SK-N-SH (cell line): ENCODE data around the gene PLB1. TPM values are rescaled to one million over a fixed set of nuclear protein-coding genes. Genes with fewer than 3 reads are reported as not detected.

ENCODE experiments used
- CTCF ChIA-PET: fragments of 300-600, 350-600 bp; formaldehyde crosslinking; extraction: SDS; loops from one replicate; lab custom pipeline; 2021; lab: Yijun Ruan, JAX
- POLR2A ChIA-PET: fragments of 350-600 bp; sonication (Branson Sonifier 250); formaldehyde crosslinking; extraction: SDS; loops from one replicate; lab custom pipeline; 2020; ENCODE audit warnings: antibody characterized with exemption, inconsistent platforms; lab: Yijun Ruan, JAX
- DNase-seq: peaks from one replicate; pipeline ENCODE4 v3.0.0; 2012
- H2AFZ ChIP-seq: fragments of 200-600 bp; sonication (generic); 2 replicates; pipeline ENCODE4 v1.8.1; 2016; ENCODE audit warnings: antibody characterized with exemption, mild to moderate bottlenecking, low read depth
- H3F3A ChIP-seq: fragments of 200-600 bp; sonication (generic); replicated peaks from 2 replicates; pipeline ENCODE3; 2016; ENCODE audit warnings: antibody characterized with exemption, mild to moderate bottlenecking; ENCODE audit not compliant: insufficient read depth
- H3K27ac ChIP-seq, 2 experiments: fragments of 200-500 bp in 1 of 2; fragments of 200-600 bp in 1 of 2; sonication (Bioruptor generic) in 1 of 2; sonication (generic), shearing (Covaris generic) in 1 of 2; 2 replicates each; pipeline versions ENCODE4 v1.5.1 to v1.6.1; 2014 to 2016; ENCODE audit warnings: low read depth in 2 of 2, inconsistent platforms in 1 of 2, low read length in 1 of 2, mild to moderate bottlenecking in 1 of 2, mixed read lengths in 1 of 2
- H3K27me3 ChIP-seq: fragments of 200-600 bp; sonication (generic), shearing (Covaris generic); 2 replicates; pipeline ENCODE4 v1.6.1; 2016; ENCODE audit warnings: mixed run types; ENCODE audit not compliant: insufficient read depth
- H3K36me3 ChIP-seq, 2 experiments: fragments of 200-500 bp in 1 of 2; fragments of 200-600 bp in 1 of 2; sonication (Bioruptor generic) in 1 of 2; sonication (generic) in 1 of 2; replicated peaks in 1 of 2; 2 replicates each; pipeline versions ENCODE3 to v1.5.1; 2014 to 2016; ENCODE audit warnings: low read length in 1 of 2, mild to moderate bottlenecking in 1 of 2; ENCODE audit not compliant: insufficient read depth in 2 of 2, control insufficient read depth in 1 of 2
- H3K4me1 ChIP-seq, 2 experiments: fragments of 200-500 bp in 1 of 2; fragments of 200-600 bp in 1 of 2; sonication (Bioruptor generic) in 1 of 2; sonication (generic), shearing (Covaris generic) in 1 of 2; 2 replicates each; pipeline versions ENCODE4 v1.5.1 to v1.6.1; 2014 to 2016; ENCODE audit warnings: low read depth in 1 of 2, low read length in 1 of 2, mixed run types in 1 of 2; ENCODE audit not compliant: insufficient read depth in 2 of 2, control insufficient read depth in 1 of 2
- H3K4me2 ChIP-seq: fragments of 200-600 bp; sonication (generic), shearing (Covaris generic); 2 replicates; pipeline ENCODE4 v1.6.1; 2017; ENCODE audit warnings: mixed run types
- H3K4me3 ChIP-seq, 2 experiments: fragments of 200-500 bp in 1 of 2; fragments of 200-600 bp in 1 of 2; sonication (Bioruptor generic) in 1 of 2; sonication (generic), shearing (Covaris generic) in 1 of 2; 2 replicates each; pipeline versions ENCODE4 v1.5.1 to v1.8.1; 2014 to 2016; ENCODE audit warnings: low read depth in 2 of 2, inconsistent platforms in 1 of 2, low read length in 1 of 2, mild to moderate bottlenecking in 1 of 2, mixed read lengths in 1 of 2, moderate library complexity in 1 of 2
- H3K79me2 ChIP-seq: fragments of 200-600 bp; sonication (generic); 2 replicates; pipeline ENCODE4 v1.8.1; 2017; ENCODE audit warnings: mild to moderate bottlenecking; ENCODE audit not compliant: insufficient read depth
- H3K9ac ChIP-seq: fragments of 200-600 bp; sonication (generic); 2 replicates; pipeline ENCODE4 v1.6.1; 2017; ENCODE audit warnings: mixed run types
- H3K9me2 ChIP-seq: fragments of 200-600 bp; sonication (generic); 2 replicates; pipeline ENCODE4 v1.6.1; 2017; ENCODE audit warnings: mixed run types
- H3K9me3 ChIP-seq: fragments of 200-600 bp; sonication (generic); 2 replicates; pipeline ENCODE4 v1.6.1; 2017; ENCODE audit warnings: mixed run types, mild to moderate bottlenecking, moderate library complexity
- H4K20me1 ChIP-seq: fragments of 200-600 bp; sonication (generic); 2 replicates; pipeline ENCODE4 v1.6.1; 2017; ENCODE audit warnings: mild to moderate bottlenecking, mixed run types; ENCODE audit not compliant: insufficient read depth
- CHD2 ChIP-seq: fragments of 150-350 bp; IDR thresholded peaks from 2 replicates; pipeline ENCODE4 v1.6.1; 2018; ENCODE audit warnings: low read length; ENCODE audit not compliant: partially characterized antibody
- CTCF ChIP-seq: fragments of 200-600 bp; sonication (generic); IDR thresholded peaks from 2 replicates; pipeline ENCODE4 v1.6.1; 2017; ENCODE audit warnings: antibody characterized with exemption, mild to moderate bottlenecking, moderate library complexity
- EP300 ChIP-seq, 2 experiments: IDR thresholded peaks; 2 replicates each; pipeline versions ENCODE4 v1.4.0 to v1.6.1; 2012; ENCODE audit warnings: borderline replicate concordance in 1 of 2, low read depth in 1 of 2, low read length in 1 of 2
- FOSL2 ChIP-seq: IDR thresholded peaks from 2 replicates; pipeline ENCODE4 v1.4.0; 2012; ENCODE audit warnings: low read depth, mild to moderate bottlenecking, moderate library complexity, borderline replicate concordance
- FOXM1 ChIP-seq: IDR thresholded peaks from 2 replicates; pipeline ENCODE4 v1.4.0; 2012; ENCODE audit warnings: low read depth, mild to moderate bottlenecking
- GABPA ChIP-seq: IDR thresholded peaks from 2 replicates; pipeline ENCODE4 v1.4.0; 2012; ENCODE audit warnings: low read depth, mild to moderate bottlenecking
- JUND ChIP-seq: IDR thresholded peaks from 2 replicates; pipeline ENCODE4 v1.4.0; 2012
- MAX ChIP-seq: IDR thresholded peaks from 2 replicates; pipeline ENCODE4 v1.4.0; 2012; ENCODE audit warnings: low read depth
- MEF2A ChIP-seq: IDR thresholded peaks from 2 replicates; pipeline ENCODE4 v1.4.0; 2012; ENCODE audit warnings: low read depth, borderline replicate concordance
- NFIC ChIP-seq: IDR thresholded peaks from 2 replicates; pipeline ENCODE4 v1.4.0; 2012; ENCODE audit warnings: borderline replicate concordance
- POLR2AphosphoS5 ChIP-seq: IDR thresholded peaks from 2 replicates; pipeline ENCODE4 v1.6.1; 2012; ENCODE audit warnings: low read depth, low read length
- SIN3A ChIP-seq: IDR thresholded peaks from 2 replicates; pipeline ENCODE4 v1.6.1; 2012; ENCODE audit warnings: low read depth, mild to moderate bottlenecking, low read length, moderate library complexity, borderline replicate concordance
- SMC3 ChIP-seq: IDR thresholded peaks from 2 replicates; pipeline ENCODE4 v1.6.1; 2012; ENCODE audit warnings: low read depth, low read length, improper control_type of control experiment
- TCF12 ChIP-seq: IDR thresholded peaks from 2 replicates; pipeline ENCODE4 v1.4.0; 2012
- WGBS: methylation state at CpG from one replicate; pipeline ENCODE4 v1.1.6; 2017; ENCODE audit warnings: low lambda C conversion rate; 5-methylcytosine and 5-hydroxymethylcytosine counted together
- polyA plus RNA-seq, 3 experiments: library from polyadenylated mRNA; depleted of rRNA; stranded (reverse); fragments of >200 nt; gene quantifications; 2 replicates each; pipeline ENCODE4 v1.2.3, GENCODE V29; 2012
- TF ChIP-seq, protein P1 (sequence below): IDR thresholded peaks from 2 replicates; pipeline ENCODE4 v1.6.1; 2012; ENCODE audit warnings: mild to moderate bottlenecking, low read depth, low read length, moderate library complexity
- TF ChIP-seq, protein P2 (sequence below): IDR thresholded peaks from 2 replicates; pipeline ENCODE4 v1.4.0; 2012; ENCODE audit warnings: low read depth, borderline replicate concordance

The PLB1 gene
- polyA plus RNA-seq, 1 of the 3 experiments (the other 2 are of a cell fraction): 0.10 TPM

DNA sequence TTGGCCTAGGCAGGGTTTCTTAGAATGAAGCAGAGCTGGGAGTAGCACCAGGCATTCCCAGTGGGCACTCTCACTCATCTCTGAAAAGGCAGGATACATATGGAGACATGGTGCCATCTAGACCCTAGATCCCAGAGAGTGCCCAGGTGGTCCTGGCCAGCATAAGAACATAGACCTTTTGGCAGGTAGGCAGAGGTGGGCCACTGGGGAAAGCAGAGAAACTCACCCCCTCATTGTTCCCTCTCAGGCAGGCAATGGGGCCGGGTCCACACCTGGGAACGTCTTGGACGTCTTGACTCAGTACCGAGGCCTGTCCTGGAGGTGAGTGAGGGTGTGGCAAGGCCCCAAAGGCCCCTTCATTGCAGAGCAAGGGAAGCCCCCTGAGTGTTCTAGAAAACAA lies 69.2 kb downstream of the PLB1 start:
- no peak for DNase-seq
- Histone ChIP-seq H3K9me2 (no peaks in the 10 kb centered on the region), H2AFZ (no peak overlapping the region), H3K9me3 (no peaks in the 10 kb centered on the region), H3K9ac (no peak overlapping the region), H3K27me3 (no peaks in the 10 kb centered on the region), H3K79me2 (no peaks in the 10 kb centered on the region), H3K27ac (no peak overlapping the region), H4K20me1 (no peaks in the 10 kb centered on the region), H3F3A (no peaks in the 10 kb centered on the region), H3K36me3 (no peaks in the 10 kb centered on the region), H3K4me2 (no peak overlapping the region), H3K4me3 (no peak overlapping the region), H3K4me1 (peaks cover 0 to 7% of the 10 kb centered on the region in 2 experiments; a peak in 1 of 4 replicates)
- CTCF ChIA-PET: interaction anchor here (0.8 to 4.6 kb wide), 9 partner anchors 9 to 881 kb away, joined by 3 to 83 read pairs (median 7); partner anchors contain the start of gene WDR43
- POLR2A ChIA-PET: interaction anchor here (2.5 kb wide), 1 partner anchor 187 kb away, joined by 11 read pairs; the partner anchor contains the start of gene PPP1CB
- WGBS: 87% methylated on average over 4 of the region's 4 CpGs
- TF ChIP-seq CHD2 (no peak), TCF12 (no peak), MEF2A (no peak), FOXM1 (no peak), SIN3A (no peak), SMC3 (no peak), NFIC (no peak), POLR2AphosphoS5 (no peak), EP300 (IDR thresholded peaks at IDR 0.05; ENCODE audit: borderline replicate concordance in 1 of 2, low read depth in 1 of 2, low read length in 1 of 2) (no peak), MAX (no peak), FOSL2 (no peak), JUND (no peak), GABPA (no peak), CTCF (no peak)
- TF ChIP-seq, protein P1, sequence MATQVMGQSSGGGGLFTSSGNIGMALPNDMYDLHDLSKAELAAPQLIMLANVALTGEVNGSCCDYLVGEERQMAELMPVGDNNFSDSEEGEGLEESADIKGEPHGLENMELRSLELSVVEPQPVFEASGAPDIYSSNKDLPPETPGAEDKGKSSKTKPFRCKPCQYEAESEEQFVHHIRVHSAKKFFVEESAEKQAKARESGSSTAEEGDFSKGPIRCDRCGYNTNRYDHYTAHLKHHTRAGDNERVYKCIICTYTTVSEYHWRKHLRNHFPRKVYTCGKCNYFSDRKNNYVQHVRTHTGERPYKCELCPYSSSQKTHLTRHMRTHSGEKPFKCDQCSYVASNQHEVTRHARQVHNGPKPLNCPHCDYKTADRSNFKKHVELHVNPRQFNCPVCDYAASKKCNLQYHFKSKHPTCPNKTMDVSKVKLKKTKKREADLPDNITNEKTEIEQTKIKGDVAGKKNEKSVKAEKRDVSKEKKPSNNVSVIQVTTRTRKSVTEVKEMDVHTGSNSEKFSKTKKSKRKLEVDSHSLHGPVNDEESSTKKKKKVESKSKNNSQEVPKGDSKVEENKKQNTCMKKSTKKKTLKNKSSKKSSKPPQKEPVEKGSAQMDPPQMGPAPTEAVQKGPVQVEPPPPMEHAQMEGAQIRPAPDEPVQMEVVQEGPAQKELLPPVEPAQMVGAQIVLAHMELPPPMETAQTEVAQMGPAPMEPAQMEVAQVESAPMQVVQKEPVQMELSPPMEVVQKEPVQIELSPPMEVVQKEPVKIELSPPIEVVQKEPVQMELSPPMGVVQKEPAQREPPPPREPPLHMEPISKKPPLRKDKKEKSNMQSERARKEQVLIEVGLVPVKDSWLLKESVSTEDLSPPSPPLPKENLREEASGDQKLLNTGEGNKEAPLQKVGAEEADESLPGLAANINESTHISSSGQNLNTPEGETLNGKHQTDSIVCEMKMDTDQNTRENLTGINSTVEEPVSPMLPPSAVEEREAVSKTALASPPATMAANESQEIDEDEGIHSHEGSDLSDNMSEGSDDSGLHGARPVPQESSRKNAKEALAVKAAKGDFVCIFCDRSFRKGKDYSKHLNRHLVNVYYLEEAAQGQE: no peak
- TF ChIP-seq, protein P2, sequence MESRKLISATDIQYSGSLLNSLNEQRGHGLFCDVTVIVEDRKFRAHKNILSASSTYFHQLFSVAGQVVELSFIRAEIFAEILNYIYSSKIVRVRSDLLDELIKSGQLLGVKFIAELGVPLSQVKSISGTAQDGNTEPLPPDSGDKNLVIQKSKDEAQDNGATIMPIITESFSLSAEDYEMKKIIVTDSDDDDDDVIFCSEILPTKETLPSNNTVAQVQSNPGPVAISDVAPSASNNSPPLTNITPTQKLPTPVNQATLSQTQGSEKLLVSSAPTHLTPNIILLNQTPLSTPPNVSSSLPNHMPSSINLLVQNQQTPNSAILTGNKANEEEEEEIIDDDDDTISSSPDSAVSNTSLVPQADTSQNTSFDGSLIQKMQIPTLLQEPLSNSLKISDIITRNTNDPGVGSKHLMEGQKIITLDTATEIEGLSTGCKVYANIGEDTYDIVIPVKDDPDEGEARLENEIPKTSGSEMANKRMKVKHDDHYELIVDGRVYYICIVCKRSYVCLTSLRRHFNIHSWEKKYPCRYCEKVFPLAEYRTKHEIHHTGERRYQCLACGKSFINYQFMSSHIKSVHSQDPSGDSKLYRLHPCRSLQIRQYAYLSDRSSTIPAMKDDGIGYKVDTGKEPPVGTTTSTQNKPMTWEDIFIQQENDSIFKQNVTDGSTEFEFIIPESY: no peak
